Erythroblast (primary cell): ENCODE results near the gene OR12D3.

ENCODE experiments used
- GATA1 ChIP-seq: IDR thresholded peaks from 2 replicates; pipeline ENCODE4 v1.6.1; 2011; ENCODE audit warnings: low read depth, mild to moderate bottlenecking, control low read depth, low read length, moderate library complexity
- POLR2A ChIP-seq: IDR thresholded peaks from 2 replicates; pipeline ENCODE4 v1.6.1; 2011; ENCODE audit warnings: mild to moderate bottlenecking, low read length

GRCh38 chr6:29332676-29333075 is 42.4 kb downstream of the OR12D3 start:
- TF ChIP-seq POLR2A, result no peak
- no peak for TF ChIP-seq GATA1
